Glutamatergic neuron (in vitro differentiated cells): ENCODE measurements around the gene FOXF1. TPM values are rescaled to one million over a fixed set of nuclear protein-coding genes. Genes with fewer than 3 reads are reported as not detected.

ENCODE experiments used
- DNase-seq: peaks from one replicate; pipeline ENCODE4 v3.0.0; 2022
- H3K27ac Mint-ChIP-seq: one replicate; pipeline ENCODE4 v1.8.0; 2020; ENCODE audit warnings: mild to moderate bottlenecking, mixed read lengths, inconsistent platforms; ENCODE audit not compliant: unreplicated experiment
- H3K27me3 Mint-ChIP-seq: one replicate; pipeline ENCODE4 v1.8.0; 2020; ENCODE audit warnings: mild to moderate bottlenecking, moderate library complexity, mixed read lengths, inconsistent platforms; ENCODE audit not compliant: unreplicated experiment
- H3K36me3 Mint-ChIP-seq: one replicate; pipeline ENCODE4 v1.8.0; 2020; ENCODE audit warnings: mild to moderate bottlenecking, mixed read lengths, inconsistent platforms; ENCODE audit not compliant: unreplicated experiment
- H3K4me1 Mint-ChIP-seq: one replicate; pipeline ENCODE4 v1.8.0; 2020; ENCODE audit warnings: mild to moderate bottlenecking, low read depth, mixed read lengths, inconsistent platforms; ENCODE audit not compliant: unreplicated experiment
- H3K4me3 Mint-ChIP-seq: one replicate; pipeline ENCODE4 v1.8.0; 2020; ENCODE audit warnings: mild to moderate bottlenecking, mixed read lengths, inconsistent platforms; ENCODE audit not compliant: unreplicated experiment
- H3K9me3 Mint-ChIP-seq: one replicate; pipeline ENCODE4 v1.8.0; 2020; ENCODE audit warnings: mild to moderate bottlenecking, moderate library complexity, mixed read lengths, inconsistent platforms; ENCODE audit not compliant: unreplicated experiment
- CTCF ChIP-seq: fragments of 200-600 bp; sonication (generic); IDR thresholded peaks from one replicate; pipeline ENCODE4 v1.5.0; 2021; ENCODE audit not compliant: partially characterized antibody, unreplicated experiment
- total RNA-seq: library from RNA; stranded (reverse); fragmentation: NEBNext Ultra II Directional; extraction: Animal tissue kit (Norgen Biotek cat#: 25700); gene quantifications from one replicate; pipeline ENCODE4 v1.2.1, GENCODE V29; 2021; ENCODE audit not compliant: unreplicated experiment

FOXF1 gene
- total RNA-seq, 1 donor from 2014 or later: not detected

GRCh38 chr16:86476956-86477534 is 33.3 kb upstream of the FOXF1 start:
- Mint-ChIP-seq H3K36me3 (peaks cover 5% of the 10 kb centered on the region), H3K9me3 (peaks cover 2% of the 10 kb centered on the region), H3K4me1 (peaks cover 3% of the 10 kb centered on the region), H3K27me3 (peaks cover 6% of the 10 kb centered on the region), H3K4me3 (no peak overlapping the region), H3K27ac (no peak overlapping the region)
- no peak for DNase-seq
- TF ChIP-seq CTCF: no peak

GRCh38 chr16:86477642-86478041 is 32.7 kb upstream of the FOXF1 start:
- no peak for DNase-seq
- Mint-ChIP-seq H3K4me3 (no peak overlapping the region), H3K27me3 (peaks cover 6% of the 10 kb centered on the region), H3K9me3 (peaks cover 2% of the 10 kb centered on the region), H3K36me3 (peaks cover under 1% of the 10 kb centered on the region), H3K27ac (no peak overlapping the region), H3K4me1 (peaks cover 3% of the 10 kb centered on the region)
- TF ChIP-seq CTCF: no peak

- peaks cover 8% of the 10 kb centered on the region for H3K27me3 Mint-ChIP-seq
These were observed 31.5 kb upstream of the FOXF1 start for GRCh38 chr16:86478779-86479178.

GRCh38 chr16:86479419-86479818 is 30.9 kb upstream of the FOXF1 start:
- H3K36me3 Mint-ChIP-seq: no peaks in the 10 kb centered on the region
- peaks cover 3% of the 10 kb centered on the region for H3K4me1 Mint-ChIP-seq
- peaks cover 11% of the 10 kb centered on the region for H3K27me3 Mint-ChIP-seq
- DNase-seq: no peak
- H3K27ac Mint-ChIP-seq: no peak overlapping the region
- H3K4me3 Mint-ChIP-seq: no peak overlapping the region
- TF ChIP-seq CTCF: no peak
- H3K9me3 Mint-ChIP-seq: peaks cover 4% of the 10 kb centered on the region

More at GRCh38 chr16:86478779-86479178, 31.5 kb upstream of the FOXF1 start:
- no peak overlapping the region for H3K27ac Mint-ChIP-seq
- DNase-seq: no peak
- no peak overlapping the region for H3K4me3 Mint-ChIP-seq
- no peak for TF ChIP-seq CTCF
- no peaks in the 10 kb centered on the region for H3K36me3 Mint-ChIP-seq
- peaks cover 3% of the 10 kb centered on the region for H3K4me1 Mint-ChIP-seq
- H3K9me3 Mint-ChIP-seq: peaks cover 2% of the 10 kb centered on the region

- Mint-ChIP-seq H3K27ac (no peak overlapping the region), H3K9me3 (peaks cover 5% of the 10 kb centered on the region), H3K4me1 (peaks cover 3% of the 10 kb centered on the region), H3K36me3 (no peaks in the 10 kb centered on the region), H3K4me3 (no peak overlapping the region), H3K27me3 (peaks cover 11% of the 10 kb centered on the region)
- DNase-seq: no peak
- no peak for TF ChIP-seq CTCF
These were observed 29.9 kb upstream of the FOXF1 start for GRCh38 chr16:86480444-86480843.
